Karpas-422 (cell line): ENCODE measurements around the gene BST2. TPM values are rescaled to one million over a fixed set of nuclear protein-coding genes. Genes with fewer than 3 reads are reported as not detected.

ENCODE experiments used
- DNase-seq: peaks from one replicate; pipeline ENCODE4 v3.0.0-alpha.2; 2015
- H2AFZ ChIP-seq: fragments of 200-600 bp; sonication (generic); 2 replicates; pipeline ENCODE4 v1.6.1; 2014; ENCODE audit warnings: antibody characterized with exemption, low read length, mixed read lengths
- H3K27ac ChIP-seq: fragments of 200-600 bp; sonication (generic); 2 replicates; pipeline ENCODE4 v1.5.1; 2014; ENCODE audit warnings: mild to moderate bottlenecking, low read length, moderate library complexity
- H3K27me3 ChIP-seq: fragments of 200-600 bp; sonication (generic); 2 replicates; pipeline ENCODE4 v1.6.1; 2014; ENCODE audit warnings: low read length, mixed read lengths
- H3K36me3 ChIP-seq: fragments of 200-600 bp; sonication (generic); 2 replicates; pipeline ENCODE4 v1.6.1; 2014; ENCODE audit warnings: low read length, mixed read lengths; ENCODE audit not compliant: insufficient read depth
- H3K4me1 ChIP-seq: fragments of 200-600 bp; sonication (generic); 2 replicates; pipeline ENCODE4 v1.6.1; 2014; ENCODE audit warnings: mild to moderate bottlenecking, low read length, mixed read lengths
- H3K4me2 ChIP-seq: fragments of 200-600 bp; sonication (generic); 2 replicates; pipeline ENCODE4 v1.6.1; 2014; ENCODE audit warnings: low read length, low read depth, mild to moderate bottlenecking; ENCODE audit not compliant: poor library complexity, severe bottlenecking
- H3K4me3 ChIP-seq: fragments of 200-600 bp; sonication (generic); 2 replicates; pipeline ENCODE4 v1.5.1; 2014; ENCODE audit warnings: mild to moderate bottlenecking, antibody characterized with exemption, low read length, mixed read lengths
- H3K79me2 ChIP-seq: fragments of 200-600 bp; sonication (generic); 2 replicates; pipeline ENCODE4 v1.6.1; 2014; ENCODE audit warnings: mild to moderate bottlenecking, low read length, mixed read lengths
- H3K9ac ChIP-seq: fragments of 200-600 bp; sonication (generic); 2 replicates; pipeline ENCODE4 v1.6.0; 2014; ENCODE audit warnings: low read length
- H3K9me2 ChIP-seq: fragments of 200-600 bp; sonication (generic), shearing (Covaris generic); replicated peaks from 2 replicates; pipeline ENCODE4 v1.6.0; 2014; ENCODE audit warnings: mild to moderate bottlenecking, low read length, moderate library complexity; ENCODE audit not compliant: insufficient read depth
- H3K9me3 ChIP-seq: fragments of 300-700, 200-600 bp; sonication (generic); 2 replicates; pipeline ENCODE4 v1.6.1; 2014; ENCODE audit warnings: low read length, mixed read lengths
- H4K20me1 ChIP-seq: fragments of 200-600 bp; sonication (generic); 2 replicates; pipeline ENCODE4 v1.6.1; 2014; ENCODE audit warnings: mild to moderate bottlenecking, antibody characterized with exemption, low read length, low read depth; ENCODE audit not compliant: insufficient read depth
- total RNA-seq: library from RNA; depleted of rRNA; stranded (reverse); fragments of >200 nt; shearing (Covaris generic); gene quantifications from 2 replicates; pipeline ENCODE4 v1.2.3, GENCODE V29; 2014; ENCODE audit warnings: low replicate concordance

Gene BST2
- total RNA-seq, 1 experiment from 2014 or later = 56.2 TPM

DNA sequence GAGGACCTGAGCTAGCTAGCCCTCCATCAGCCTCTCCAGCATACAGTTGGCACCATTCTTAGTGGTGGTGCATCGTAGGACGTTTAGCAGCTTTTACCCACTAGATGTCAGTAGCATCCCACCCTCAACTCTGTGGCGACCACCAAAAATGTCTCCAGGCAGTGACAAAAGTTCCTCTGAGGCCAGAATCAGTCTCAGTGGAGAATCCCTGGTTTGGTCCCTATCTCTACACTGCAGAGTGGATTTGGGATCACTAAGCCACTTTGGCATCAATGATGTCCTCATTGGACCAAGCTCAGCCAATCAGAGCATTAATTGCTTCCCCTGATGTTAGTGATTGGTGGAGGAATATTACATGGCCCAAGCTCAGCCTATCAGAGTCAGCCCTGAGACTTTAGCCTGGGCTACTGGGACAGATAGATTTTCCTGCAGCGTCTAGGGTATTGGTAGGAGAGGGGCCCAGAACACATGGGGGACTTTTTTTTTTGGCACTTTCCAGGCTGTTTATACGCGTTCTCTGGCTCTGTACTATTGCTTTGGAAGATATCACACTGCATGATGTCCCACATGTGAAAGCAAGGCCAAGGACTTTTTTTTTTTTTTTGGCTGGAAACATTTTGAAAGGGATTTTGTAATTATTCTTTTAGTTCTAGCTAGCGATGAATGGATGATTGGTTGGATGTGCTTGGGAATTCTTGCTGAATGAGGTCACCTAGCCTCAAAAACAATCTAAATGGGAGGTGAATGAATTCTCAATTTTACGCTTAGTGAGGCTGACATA is 36.0 kb upstream of the BST2 start:
- no peaks in the 10 kb centered on the region for H3K27me3 ChIP-seq
- H3K4me2 ChIP-seq = no peak overlapping the region
- DNase-seq = peak; percentile 73
- H3K79me2 ChIP-seq = no peaks in the 10 kb centered on the region
- no peaks in the 10 kb centered on the region for H3K4me1 ChIP-seq
- no peak overlapping the region for H2AFZ ChIP-seq
- H3K9me3 ChIP-seq = peaks cover 3% of the 10 kb centered on the region; the same call in 1 of the 2 replicates
- no peak overlapping the region for H3K27ac ChIP-seq
- no peak overlapping the region for H3K9ac ChIP-seq
- H4K20me1 ChIP-seq = no peaks in the 10 kb centered on the region
- no peaks in the 10 kb centered on the region for H3K9me2 ChIP-seq
- no peaks in the 10 kb centered on the region for H3K36me3 ChIP-seq
- no peak overlapping the region for H3K4me3 ChIP-seq

DNA sequence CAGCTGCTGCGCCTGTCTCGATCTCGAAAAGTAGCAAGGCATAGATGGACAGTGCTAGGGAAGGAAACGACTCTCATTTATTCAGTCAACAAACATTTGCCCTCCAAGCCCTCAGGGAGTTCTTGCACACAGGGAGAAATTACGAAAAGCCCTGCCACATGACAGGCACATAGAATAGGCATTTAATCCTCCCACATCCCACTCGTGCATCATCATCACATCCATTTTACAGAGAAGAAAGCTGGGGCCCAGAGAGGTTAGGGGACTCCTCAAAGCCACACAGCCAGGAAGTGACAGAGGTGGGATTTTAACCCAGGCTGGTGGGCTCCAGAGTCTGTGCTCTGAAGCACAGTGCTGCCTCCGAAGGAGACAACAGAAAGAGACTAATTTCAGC is 31.4 kb upstream of the BST2 start:
- no peaks in the 10 kb centered on the region for H3K27me3 ChIP-seq

DNA sequence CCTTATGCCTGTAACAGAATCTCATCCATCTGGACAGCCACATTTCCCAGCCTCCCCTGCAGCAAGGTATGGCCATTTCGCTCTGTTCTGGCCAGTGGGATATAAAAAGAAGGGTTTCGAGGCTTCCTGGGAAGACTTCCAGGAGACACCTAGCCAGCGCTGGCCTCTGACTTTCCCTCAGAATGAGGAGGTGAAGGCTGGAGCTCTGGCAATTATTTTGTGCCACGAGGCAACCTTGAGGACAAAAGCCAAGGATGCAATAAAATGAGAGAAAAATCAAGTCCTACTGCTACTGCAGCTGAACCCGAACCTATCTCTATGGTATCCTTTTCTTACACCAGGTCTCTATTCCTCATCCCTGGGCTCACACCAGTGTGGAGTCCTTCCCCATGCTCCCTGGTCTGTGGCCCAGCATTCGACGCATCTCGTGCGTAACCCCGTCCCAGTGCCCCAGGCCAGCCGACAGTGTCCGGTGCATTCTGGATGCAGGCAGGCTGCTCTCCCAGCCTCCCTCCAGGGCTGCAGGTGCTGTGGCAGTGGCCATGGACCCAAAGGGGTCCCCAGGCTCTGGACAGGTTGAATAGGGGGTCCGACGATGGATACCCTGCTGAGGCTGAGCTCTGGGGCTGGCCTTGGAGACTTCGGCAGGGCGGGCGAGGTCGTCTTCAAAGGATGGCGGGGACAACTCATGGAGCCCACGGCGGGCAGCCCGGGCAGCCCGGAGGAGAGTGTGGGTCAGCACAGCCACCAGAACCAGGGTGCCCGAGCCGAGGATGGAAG is 30.9 kb upstream of the BST2 start:
- no peak overlapping the region for H3K27ac ChIP-seq
- no peaks in the 10 kb centered on the region for H4K20me1 ChIP-seq
- no peaks in the 10 kb centered on the region for H3K27me3 ChIP-seq
- H2AFZ ChIP-seq = no peak overlapping the region
- no peaks in the 10 kb centered on the region for H3K79me2 ChIP-seq
- no peak overlapping the region for H3K9ac ChIP-seq
- DNase-seq = no peak
- H3K9me3 ChIP-seq = no peaks in the 10 kb centered on the region
- H3K9me2 ChIP-seq = no peaks in the 10 kb centered on the region
- H3K36me3 ChIP-seq = no peaks in the 10 kb centered on the region
- no peaks in the 10 kb centered on the region for H3K4me1 ChIP-seq
- no peak overlapping the region for H3K4me2 ChIP-seq
- no peak overlapping the region for H3K4me3 ChIP-seq

More for the DNA sequence above, 31.4 kb upstream of the BST2 start:
- H3K27ac ChIP-seq = no peak overlapping the region
- no peak overlapping the region for H3K4me3 ChIP-seq
- H3K4me1 ChIP-seq = no peaks in the 10 kb centered on the region
- peaks cover 3% of the 10 kb centered on the region; the same call in 1 of the 2 replicates for H3K9me3 ChIP-seq
- DNase-seq = no peak
- no peaks in the 10 kb centered on the region for H4K20me1 ChIP-seq
- no peak overlapping the region for H3K4me2 ChIP-seq
- H3K79me2 ChIP-seq = no peaks in the 10 kb centered on the region
- no peaks in the 10 kb centered on the region for H3K9me2 ChIP-seq
- no peak overlapping the region for H2AFZ ChIP-seq
- no peaks in the 10 kb centered on the region for H3K36me3 ChIP-seq
- no peak overlapping the region for H3K9ac ChIP-seq

DNA sequence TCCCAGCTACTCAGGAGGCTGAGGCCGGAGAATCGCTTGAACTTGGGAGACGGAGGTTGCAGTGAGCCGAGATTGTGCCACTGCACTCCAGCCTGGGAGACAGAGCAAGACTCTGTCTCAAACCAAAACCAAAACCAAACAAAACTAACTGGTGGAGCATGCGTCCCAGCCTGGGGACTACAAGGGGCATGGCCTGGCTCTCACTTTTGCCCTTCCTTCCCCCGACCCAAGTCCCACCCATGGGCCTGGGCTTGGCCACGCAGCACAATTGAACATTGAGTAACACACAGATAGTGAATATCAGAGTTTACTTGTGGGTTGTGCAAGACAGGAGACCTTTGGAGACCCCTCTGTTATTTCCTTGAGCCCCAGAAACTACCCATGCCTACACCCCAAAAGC is 29.8 kb upstream of the BST2 start:
- Histone ChIP-seq H3K79me2 (no peaks in the 10 kb centered on the region), H3K27me3 (no peaks in the 10 kb centered on the region), H3K9me2 (no peaks in the 10 kb centered on the region), H3K9ac (no peak overlapping the region), H3K4me3 (no peak overlapping the region), H3K27ac (no peak overlapping the region), H3K9me3 (no peaks in the 10 kb centered on the region), H3K36me3 (no peaks in the 10 kb centered on the region), H2AFZ (no peak overlapping the region), H3K4me2 (no peak overlapping the region), H3K4me1 (no peaks in the 10 kb centered on the region), H4K20me1 (no peaks in the 10 kb centered on the region)
- no peak for DNase-seq

DNA sequence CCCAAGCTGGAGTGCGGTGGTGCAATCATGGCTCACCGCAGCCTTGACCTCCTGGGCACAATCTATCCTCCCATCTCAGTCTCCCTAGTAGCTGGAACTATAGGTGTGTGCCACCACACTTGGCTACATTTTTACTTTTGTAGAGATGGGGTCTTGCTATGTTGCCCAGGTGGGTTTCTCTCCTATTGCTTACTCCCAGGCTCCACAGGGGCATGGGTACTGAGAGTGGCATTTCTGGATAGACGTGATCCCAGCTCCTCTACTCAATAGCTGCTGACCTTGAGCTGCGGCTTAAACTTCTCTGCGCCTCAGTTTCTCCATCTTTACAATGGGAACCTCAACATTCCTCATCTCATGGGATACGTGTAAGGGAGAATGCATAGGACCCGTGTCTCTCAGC is 26.0 kb upstream of the BST2 start:
- DNase-seq = no peak

DNA sequence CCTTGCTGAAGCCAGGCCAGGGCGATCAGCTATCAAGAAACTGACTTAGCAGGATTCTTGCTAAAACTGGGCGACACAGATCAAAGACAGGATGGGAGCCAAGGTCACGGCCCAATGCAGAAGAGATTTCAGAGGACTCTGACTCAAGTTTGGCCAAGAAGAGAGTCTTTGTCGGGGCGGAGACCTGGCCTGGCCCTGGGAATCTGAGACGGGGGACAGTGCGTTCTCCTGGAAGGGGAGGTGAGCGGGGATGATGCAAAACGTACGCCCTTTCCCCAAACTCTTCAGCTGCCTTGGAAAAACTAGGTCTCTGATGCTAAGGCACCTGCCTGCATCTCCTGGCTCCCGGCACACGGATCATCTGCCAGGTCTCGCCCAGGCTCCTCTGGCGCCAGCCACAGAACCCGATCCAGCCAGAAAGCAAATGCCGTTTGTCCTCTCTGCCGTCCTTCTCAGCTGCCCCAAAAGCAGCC is 24.2 kb upstream of the BST2 start:
- Histone ChIP-seq H3K27me3 (no peaks in the 10 kb centered on the region), H3K4me3 (no peak overlapping the region), H3K79me2 (no peaks in the 10 kb centered on the region), H4K20me1 (no peaks in the 10 kb centered on the region), H3K4me1 (peaks cover 21% of the 10 kb centered on the region), H3K36me3 (no peaks in the 10 kb centered on the region), H3K9me2 (no peaks in the 10 kb centered on the region), H2AFZ (no peak overlapping the region), H3K9me3 (no peaks in the 10 kb centered on the region), H3K27ac (no peak overlapping the region), H3K9ac (no peak overlapping the region), H3K4me2 (no peak overlapping the region)
- DNase-seq = no peak

More for the DNA sequence above, 26.0 kb upstream of the BST2 start:
- Histone ChIP-seq H3K9me3 (no peaks in the 10 kb centered on the region), H3K27ac (no peak overlapping the region), H3K36me3 (no peaks in the 10 kb centered on the region), H3K9me2 (no peaks in the 10 kb centered on the region), H4K20me1 (no peaks in the 10 kb centered on the region), H3K27me3 (no peaks in the 10 kb centered on the region), H2AFZ (no peak overlapping the region), H3K9ac (no peak overlapping the region), H3K4me2 (no peak overlapping the region), H3K79me2 (no peaks in the 10 kb centered on the region), H3K4me1 (peaks cover 5% of the 10 kb centered on the region), H3K4me3 (no peak overlapping the region)

DNA sequence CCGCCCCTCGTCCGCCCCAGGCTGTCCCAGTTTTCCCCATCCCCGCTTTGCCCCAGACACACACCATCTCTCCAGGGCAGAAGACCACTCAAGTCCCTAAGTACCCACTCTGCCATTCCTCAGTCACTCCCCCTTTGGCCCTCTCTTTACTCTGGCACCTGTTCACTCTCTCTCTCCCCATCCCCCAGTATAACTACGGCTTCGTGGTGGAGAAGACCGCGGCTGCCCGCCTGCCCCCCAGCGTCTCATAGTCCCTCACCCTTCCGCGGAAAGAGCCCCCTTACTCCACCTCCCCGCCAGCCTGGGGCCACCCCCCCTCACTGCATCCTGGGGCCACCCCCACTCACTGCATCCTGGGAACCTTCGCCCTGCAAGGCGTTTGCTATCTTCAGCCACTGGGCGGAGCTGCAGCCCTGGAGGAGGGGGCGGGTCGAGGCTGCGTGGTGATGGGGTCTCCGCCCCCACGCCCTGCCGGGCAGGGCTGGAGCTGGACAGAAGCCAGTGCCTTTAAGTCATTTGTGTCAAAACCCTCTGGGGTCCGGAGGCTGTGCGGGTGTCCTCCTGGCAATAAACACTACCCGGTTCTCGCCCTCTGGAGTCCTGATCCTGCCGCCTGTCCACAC is 19.4 kb upstream of the BST2 start:
- Histone ChIP-seq H3K79me2 (no peaks in the 10 kb centered on the region), H3K4me1 (peaks cover 35% of the 10 kb centered on the region), H3K4me3 (no peak overlapping the region; the same call in 1 of the 2 replicates), H3K9ac (no peak overlapping the region), H3K36me3 (no peaks in the 10 kb centered on the region), H4K20me1 (no peaks in the 10 kb centered on the region), H3K27me3 (no peaks in the 10 kb centered on the region), H3K4me2 (peak overlapping the region; percentile 12), H3K27ac (no peak overlapping the region), H3K9me2 (no peaks in the 10 kb centered on the region), H3K9me3 (no peaks in the 10 kb centered on the region), H2AFZ (no peak overlapping the region)
- DNase-seq = peak; percentile 80
